Trophoblast cell (in vitro differentiated cells and primary cell): ENCODE data around the gene ITPK1.

Experiments used
- DNase-seq, 2 donors: peaks; one replicate each; pipeline ENCODE4 v3.0.0-alpha.2; 2016
- H2AFZ ChIP-seq: 2 replicates; pipeline ENCODE4 v1.6.1; 2013; ENCODE audit warnings: low read length, moderate library complexity, mild to moderate bottlenecking; ENCODE audit not compliant: insufficient read depth, poor library complexity
- H2AK5ac ChIP-seq: 2 replicates; pipeline ENCODE4 v1.6.1; 2013; ENCODE audit warnings: mild to moderate bottlenecking, low read length
- H2BK120ac ChIP-seq: 2 replicates; pipeline ENCODE4 v1.6.1; 2013; ENCODE audit warnings: low read length, mild to moderate bottlenecking, moderate library complexity; ENCODE audit not compliant: insufficient read depth, poor library complexity
- H2BK12ac ChIP-seq: 2 replicates; pipeline ENCODE4 v1.6.1; 2013; ENCODE audit warnings: mild to moderate bottlenecking, low read length, moderate library complexity
- H2BK5ac ChIP-seq: 2 replicates; pipeline ENCODE4 v1.6.1; 2013; ENCODE audit warnings: low read length, low read depth, moderate library complexity, mild to moderate bottlenecking; ENCODE audit not compliant: poor library complexity
- H3K14ac ChIP-seq: 2 replicates; pipeline ENCODE4 v1.6.1; 2013; ENCODE audit warnings: mild to moderate bottlenecking, low read length
- H3K18ac ChIP-seq: 2 replicates; pipeline ENCODE4 v1.6.1; 2013; ENCODE audit warnings: mild to moderate bottlenecking, low read length
- H3K23ac ChIP-seq: 2 replicates; pipeline ENCODE4 v1.6.1; 2013; ENCODE audit warnings: low read length
- H3K27ac ChIP-seq: 2 replicates; pipeline ENCODE4 v1.5.1; 2013; ENCODE audit warnings: low read depth, mild to moderate bottlenecking, inconsistent platforms, low read length, moderate library complexity
- H3K27me3 ChIP-seq: 2 replicates; pipeline ENCODE4 v1.6.1; 2013; ENCODE audit warnings: inconsistent platforms, mild to moderate bottlenecking, low read length, moderate library complexity; ENCODE audit not compliant: insufficient read depth
- H3K36me3 ChIP-seq, 2 experiments: 1 replicate in 1 of 2; 2 replicates in 1 of 2; pipeline ENCODE4 v1.6.1; 2013; ENCODE audit warnings: low read length in 2 of 2, mild to moderate bottlenecking in 2 of 2, moderate library complexity in 1 of 2; ENCODE audit not compliant: insufficient read depth in 2 of 2, control insufficient read depth in 1 of 2
- H3K4ac ChIP-seq: 2 replicates; pipeline ENCODE4 v1.6.1; 2013; ENCODE audit warnings: low read depth, mild to moderate bottlenecking, low read length, moderate library complexity
- H3K4me1 ChIP-seq, 2 experiments: 1 replicate in 1 of 2; 2 replicates in 1 of 2; pipeline ENCODE4 v1.6.1; 2013; ENCODE audit warnings: low read length in 2 of 2, mild to moderate bottlenecking in 2 of 2, moderate library complexity in 1 of 2; ENCODE audit not compliant: insufficient read depth in 2 of 2, control insufficient read depth in 1 of 2
- H3K4me2 ChIP-seq: 2 replicates; pipeline ENCODE4 v1.6.1; 2013; ENCODE audit warnings: inconsistent platforms, mild to moderate bottlenecking, low read length, moderate library complexity
- H3K4me3 ChIP-seq: 2 replicates; pipeline ENCODE4 v1.5.1; 2013; ENCODE audit warnings: mild to moderate bottlenecking, low read depth, low read length, inconsistent platforms
- H3K79me1 ChIP-seq: one replicate; pipeline ENCODE4 v1.6.1; 2013; ENCODE audit warnings: low read length
- H3K79me2 ChIP-seq: 2 replicates; pipeline ENCODE4 v1.6.1; 2013; ENCODE audit warnings: low read length, mild to moderate bottlenecking; ENCODE audit not compliant: control insufficient read depth, insufficient read depth, poor library complexity
- H3K9ac ChIP-seq: 2 replicates; pipeline ENCODE4 v1.6.1; 2013; ENCODE audit warnings: mild to moderate bottlenecking, low read length
- H3K9me3 ChIP-seq: 2 replicates; pipeline ENCODE4 v1.6.1; 2013; ENCODE audit warnings: low read depth, mild to moderate bottlenecking, control low read depth, inconsistent platforms, low read length; ENCODE audit not compliant: insufficient read depth
- H4K12ac ChIP-seq: 2 replicates; pipeline ENCODE4 v1.6.1; 2013; ENCODE audit warnings: low read depth, mild to moderate bottlenecking, low read length, moderate library complexity
- H4K8ac ChIP-seq: 2 replicates; pipeline ENCODE4 v1.6.1; 2013; ENCODE audit warnings: low read depth, mild to moderate bottlenecking, low read length, moderate library complexity
- H4K91ac ChIP-seq: one replicate; pipeline ENCODE4 v1.6.1; 2013; ENCODE audit warnings: low read depth, mild to moderate bottlenecking, low read length, moderate library complexity
- WGBS: extraction: QIAGEN DNeasy Blood & Tissue Kit; methylation state at CpG from one replicate; pipeline ENCODE4 v1.1.7; 2013; ENCODE audit warnings: missing lambda C conversion rate; ENCODE audit not compliant: insufficient read length, insufficient coverage; ENCODE audit errors: extremely low coverage; 5-methylcytosine and 5-hydroxymethylcytosine counted together

Gene ITPK1

DNA sequence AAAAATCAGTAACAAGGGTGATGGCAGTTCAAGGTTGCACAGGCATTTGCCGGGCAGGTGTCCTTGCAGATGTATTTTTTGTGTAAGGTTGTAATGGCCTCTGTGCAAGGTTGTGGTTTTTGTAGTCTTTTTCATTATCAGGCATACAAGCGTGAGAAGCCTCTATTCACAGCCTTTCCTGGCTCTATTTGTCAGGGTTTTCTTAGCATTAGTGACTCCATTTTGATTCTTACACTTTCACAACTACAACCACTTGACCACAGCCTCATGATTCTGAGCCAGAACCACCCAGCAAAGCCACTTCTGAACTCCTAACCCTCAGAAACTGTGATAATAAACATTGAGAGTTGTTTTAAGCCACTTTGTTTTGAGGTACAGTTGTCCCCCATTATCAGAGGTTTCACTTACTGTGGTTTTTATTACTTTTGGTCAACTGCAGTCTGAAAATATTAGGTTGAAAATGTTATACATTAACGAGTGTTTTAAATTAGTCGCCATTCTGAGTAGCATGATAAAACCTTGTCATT lies 220.3 kb downstream of the ITPK1 start:
- Histone ChIP-seq H3K4me3 (no peak overlapping the region), H2AFZ (no peak overlapping the region), H2BK12ac (no peak overlapping the region), H3K27ac (no peak overlapping the region), H3K4me1 (no peaks in the 10 kb centered on the region), H3K23ac (no peak overlapping the region), H4K12ac (no peak overlapping the region), H3K79me1 (no peaks in the 10 kb centered on the region), H3K27me3 (peaks cover 2% of the 10 kb centered on the region), H2BK120ac (no peak overlapping the region), H4K91ac (no peak overlapping the region), H2BK5ac (no peak overlapping the region), H3K4ac (no peak overlapping the region), H4K8ac (no peak overlapping the region), H3K18ac (no peak overlapping the region), H3K4me2 (no peak overlapping the region), H3K14ac (no peak overlapping the region), H3K9me3 (peaks cover 12% of the 10 kb centered on the region), H2AK5ac (no peak overlapping the region), H3K79me2 (no peaks in the 10 kb centered on the region), H3K9ac (no peak overlapping the region), H3K36me3 (no peaks in the 10 kb centered on the region)
- no CpG with 5 or more reads among the region's 4 CpGs for WGBS
- DNase-seq = no peak

DNA sequence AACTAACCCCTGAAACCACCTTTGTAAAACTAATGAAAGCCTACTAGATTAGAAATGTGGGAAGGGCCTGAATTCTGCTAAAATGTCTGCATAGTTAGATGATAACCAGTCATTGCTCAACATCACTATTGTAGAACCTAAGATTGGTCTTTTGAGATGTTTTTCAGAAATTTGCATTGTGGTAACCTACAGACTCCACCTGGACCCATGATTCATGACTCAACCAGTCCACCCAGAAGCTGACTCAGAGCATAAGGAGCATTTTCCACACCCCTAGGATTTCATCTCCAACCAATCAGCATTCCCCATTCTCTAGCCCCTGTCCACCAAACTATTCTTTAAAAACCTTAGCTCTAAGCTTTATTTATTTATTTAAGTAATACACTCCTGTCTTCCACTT lies 223.1 kb downstream of the ITPK1 start:
- Histone ChIP-seq H3K79me1 (no peaks in the 10 kb centered on the region), H4K91ac (no peak overlapping the region), H3K36me3 (no peaks in the 10 kb centered on the region), H2AK5ac (no peak overlapping the region), H3K4me1 (no peaks in the 10 kb centered on the region), H3K23ac (no peak overlapping the region), H3K27ac (no peak overlapping the region), H2BK5ac (no peak overlapping the region), H3K4me3 (no peak overlapping the region), H2AFZ (no peak overlapping the region), H3K9ac (no peak overlapping the region), H3K27me3 (peaks cover 2% of the 10 kb centered on the region), H4K8ac (no peak overlapping the region), H3K9me3 (peaks cover 16% of the 10 kb centered on the region), H3K4ac (no peak overlapping the region), H3K4me2 (no peak overlapping the region), H2BK12ac (no peak overlapping the region), H3K18ac (no peak overlapping the region), H3K14ac (no peak overlapping the region), H4K12ac (no peak overlapping the region), H2BK120ac (no peak overlapping the region), H3K79me2 (no peaks in the 10 kb centered on the region)
- DNase-seq = no peak

DNA sequence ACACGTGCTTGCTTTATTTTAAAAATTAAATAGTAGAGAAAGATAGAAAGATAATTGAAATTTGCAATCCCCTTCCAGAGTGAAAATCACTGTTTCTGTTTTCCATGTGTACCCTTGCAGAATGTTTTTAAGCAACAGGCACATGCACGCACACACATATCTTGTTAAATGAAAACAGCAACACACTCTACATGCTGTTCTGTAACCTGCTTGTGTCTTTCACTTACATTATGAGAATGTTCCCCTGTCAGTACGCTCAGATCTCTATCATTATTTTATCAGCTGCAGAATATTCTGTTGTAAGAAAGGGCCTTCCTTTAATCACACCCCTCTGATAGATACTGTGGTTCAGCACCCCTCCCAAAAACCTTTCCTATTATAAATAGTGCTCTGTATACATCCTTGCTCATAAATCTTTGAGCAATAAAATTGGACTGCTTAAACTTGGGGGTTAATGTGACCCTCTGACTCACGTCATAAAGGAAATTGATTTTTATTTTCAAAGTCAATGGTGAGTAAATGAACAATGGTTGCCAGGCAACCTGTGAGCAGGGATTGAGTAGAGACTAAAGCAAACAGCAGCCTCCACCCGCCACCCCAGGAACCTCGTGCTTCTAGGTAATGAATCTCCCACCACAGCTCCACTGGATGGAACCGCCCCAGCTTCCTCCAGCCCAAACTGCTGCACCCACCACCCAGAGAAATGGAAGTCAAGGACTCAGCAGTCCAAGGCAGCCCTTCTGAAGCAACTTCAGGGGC lies 224.7 kb downstream of the ITPK1 start:
- Histone ChIP-seq H2BK12ac (no peak overlapping the region), H2BK120ac (no peak overlapping the region), H3K4me2 (no peak overlapping the region), H3K27me3 (peaks cover 2% of the 10 kb centered on the region), H4K8ac (no peak overlapping the region), H3K27ac (no peak overlapping the region), H2AFZ (no peak overlapping the region), H3K18ac (no peak overlapping the region), H3K79me2 (no peaks in the 10 kb centered on the region), H3K79me1 (no peaks in the 10 kb centered on the region), H3K4me3 (no peak overlapping the region), H3K4ac (no peak overlapping the region), H3K9ac (no peak overlapping the region), H4K12ac (no peak overlapping the region), H3K36me3 (no peaks in the 10 kb centered on the region), H3K4me1 (no peaks in the 10 kb centered on the region), H3K9me3 (peaks cover 16% of the 10 kb centered on the region), H4K91ac (no peak overlapping the region), H3K14ac (no peak overlapping the region), H2AK5ac (no peak overlapping the region), H2BK5ac (no peak overlapping the region), H3K23ac (no peak overlapping the region)
- DNase-seq = no peak
- 100% methylated on average over 1 of the region's 7 CpGs for WGBS

DNA sequence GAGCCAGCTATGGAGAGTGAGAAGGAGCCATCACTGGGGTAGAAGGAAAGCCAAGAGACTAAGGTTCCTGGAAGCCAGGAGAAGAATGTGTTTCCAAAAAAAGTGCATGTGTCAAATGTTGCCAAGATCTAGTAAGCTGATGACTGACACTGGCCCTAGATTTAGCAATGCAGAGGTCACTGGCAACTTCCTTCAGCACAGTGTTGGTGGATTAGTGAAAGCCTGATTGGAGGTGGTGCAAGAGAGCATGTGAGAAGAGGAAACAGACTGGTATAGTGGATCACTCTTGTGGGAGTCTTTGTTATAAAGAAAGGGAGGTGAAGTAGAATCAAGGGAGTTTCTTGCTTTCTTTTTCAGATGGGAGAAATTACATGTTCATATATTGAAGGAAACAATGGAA lies 226.8 kb downstream of the ITPK1 start:
- no peak for DNase-seq
- Histone ChIP-seq H4K91ac (no peak overlapping the region), H4K8ac (no peak overlapping the region), H3K79me1 (no peaks in the 10 kb centered on the region), H3K36me3 (no peaks in the 10 kb centered on the region), H2BK120ac (no peak overlapping the region), H3K9ac (no peak overlapping the region), H2BK5ac (no peak overlapping the region), H2AK5ac (no peak overlapping the region), H3K23ac (no peak overlapping the region), H3K4ac (no peak overlapping the region), H2AFZ (no peak overlapping the region), H3K14ac (no peak overlapping the region), H2BK12ac (no peak overlapping the region), H3K27me3 (peaks cover 2% of the 10 kb centered on the region), H3K4me3 (no peak overlapping the region), H4K12ac (no peak overlapping the region), H3K4me1 (no peaks in the 10 kb centered on the region), H3K4me2 (no peak overlapping the region), H3K79me2 (no peaks in the 10 kb centered on the region), H3K18ac (no peak overlapping the region), H3K27ac (no peak overlapping the region), H3K9me3 (peaks cover 15% of the 10 kb centered on the region)
